ENCODE data around the gene TBC1D32.
"Not testable (repeated sequence)": the region's sequence is repeated elsewhere in the genome, so short reads cannot be mapped to it uniquely, and the experiment has no call there.

The TBC1D32 gene, protein sequence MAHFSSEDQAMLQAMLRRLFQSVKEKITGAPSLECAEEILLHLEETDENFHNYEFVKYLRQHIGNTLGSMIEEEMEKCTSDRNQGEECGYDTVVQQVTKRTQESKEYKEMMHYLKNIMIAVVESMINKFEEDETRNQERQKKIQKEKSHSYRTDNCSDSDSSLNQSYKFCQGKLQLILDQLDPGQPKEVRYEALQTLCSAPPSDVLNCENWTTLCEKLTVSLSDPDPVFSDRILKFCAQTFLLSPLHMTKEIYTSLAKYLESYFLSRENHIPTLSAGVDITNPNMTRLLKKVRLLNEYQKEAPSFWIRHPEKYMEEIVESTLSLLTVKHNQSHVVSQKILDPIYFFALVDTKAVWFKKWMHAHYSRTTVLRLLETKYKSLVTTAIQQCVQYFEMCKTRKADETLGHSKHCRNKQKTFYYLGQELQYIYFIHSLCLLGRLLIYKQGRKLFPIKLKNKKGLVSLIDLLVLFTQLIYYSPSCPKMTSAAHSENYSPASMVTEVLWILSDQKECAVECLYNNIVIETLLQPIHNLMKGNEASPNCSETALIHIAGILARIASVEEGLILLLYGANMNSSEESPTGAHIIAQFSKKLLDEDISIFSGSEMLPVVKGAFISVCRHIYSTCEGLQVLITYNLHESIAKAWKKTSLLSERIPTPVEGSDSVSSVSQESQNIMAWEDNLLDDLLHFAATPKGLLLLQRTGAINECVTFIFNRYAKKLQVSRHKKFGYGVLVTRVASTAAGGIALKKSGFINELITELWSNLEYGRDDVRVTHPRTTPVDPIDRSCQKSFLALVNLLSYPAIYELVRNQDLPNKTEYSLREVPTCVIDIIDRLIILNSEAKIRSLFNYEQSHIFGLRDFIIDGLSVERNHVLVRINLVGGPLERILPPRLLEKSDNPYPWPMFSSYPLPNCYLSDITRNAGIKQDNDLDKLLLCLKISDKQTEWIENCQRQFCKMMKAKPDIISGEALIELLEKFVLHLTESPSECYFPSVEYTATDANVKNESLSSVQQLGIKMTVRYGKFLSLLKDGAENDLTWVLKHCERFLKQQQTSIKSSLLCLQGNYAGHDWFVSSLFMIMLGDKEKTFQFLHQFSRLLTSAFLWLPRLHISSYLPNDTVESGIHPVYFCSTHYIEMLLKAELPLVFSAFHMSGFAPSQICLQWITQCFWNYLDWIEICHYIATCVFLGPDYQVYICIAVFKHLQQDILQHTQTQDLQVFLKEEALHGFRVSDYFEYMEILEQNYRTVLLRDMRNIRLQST

DNA sequence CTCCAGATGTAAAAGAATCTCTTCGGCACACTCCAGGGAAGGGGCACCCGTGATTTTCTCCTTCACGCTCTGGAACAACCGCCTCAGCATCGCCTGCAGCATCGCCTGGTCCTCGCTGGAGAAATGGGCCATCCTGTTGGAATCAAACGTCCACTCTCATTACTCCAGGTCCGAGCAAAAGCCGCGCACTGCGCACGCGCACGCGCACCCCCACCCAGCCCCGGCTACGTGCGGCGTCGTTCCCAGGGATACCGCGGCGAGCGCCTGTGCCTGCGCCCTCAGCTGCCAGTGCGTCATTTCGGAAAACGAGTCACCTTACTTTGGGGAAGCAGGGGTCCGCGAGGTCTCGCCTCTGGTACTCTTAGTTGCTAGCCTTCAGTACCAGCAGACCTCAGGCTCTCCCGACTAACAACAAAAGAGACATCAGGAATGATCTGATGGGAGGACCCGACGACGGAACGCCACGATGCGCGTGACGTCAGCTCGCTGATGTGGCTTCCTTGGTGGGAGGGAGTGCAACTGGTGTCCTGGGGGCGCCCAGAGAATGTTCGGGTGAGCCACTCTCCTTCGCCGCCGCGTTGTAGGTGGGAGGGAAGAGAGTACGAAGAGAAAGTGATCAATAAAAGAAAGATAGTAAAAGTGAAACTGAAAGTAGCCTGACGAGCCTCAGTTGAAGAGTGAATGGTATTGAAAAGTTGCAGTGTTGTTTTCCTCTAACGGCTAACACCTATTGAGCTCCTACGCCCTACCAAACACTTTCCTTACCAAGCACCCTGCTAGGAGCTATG lies at the start of gene TBC1D32:
Gene TBC1D32, minus strand, starts transcription at position 182 of the 788 bp plus-strand sequence. Its CDS starts 50 bp downstream, at position 132.
- peak; percentile 77 for DNase-seq

DNA sequence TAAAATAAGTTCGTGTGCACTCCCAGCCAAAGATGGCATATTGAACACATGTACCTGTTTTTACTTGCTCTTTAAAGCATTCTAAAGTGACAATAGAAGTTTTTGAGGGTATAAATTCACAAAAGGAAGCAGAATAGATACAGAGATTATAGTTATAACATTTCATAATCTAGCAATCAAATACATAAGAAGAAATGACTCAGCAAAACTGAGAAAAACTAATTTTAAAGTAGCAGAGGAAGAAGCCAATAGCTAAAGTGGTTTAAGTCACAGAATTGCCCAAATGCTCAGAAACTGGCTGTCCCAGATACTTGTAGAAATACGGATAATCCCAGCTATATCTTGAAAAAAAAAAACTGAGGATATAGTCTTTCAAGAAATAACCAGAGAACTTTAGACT lies 49.2 kb upstream of the TBC1D32 start:
- DNase-seq: no peak

DNA sequence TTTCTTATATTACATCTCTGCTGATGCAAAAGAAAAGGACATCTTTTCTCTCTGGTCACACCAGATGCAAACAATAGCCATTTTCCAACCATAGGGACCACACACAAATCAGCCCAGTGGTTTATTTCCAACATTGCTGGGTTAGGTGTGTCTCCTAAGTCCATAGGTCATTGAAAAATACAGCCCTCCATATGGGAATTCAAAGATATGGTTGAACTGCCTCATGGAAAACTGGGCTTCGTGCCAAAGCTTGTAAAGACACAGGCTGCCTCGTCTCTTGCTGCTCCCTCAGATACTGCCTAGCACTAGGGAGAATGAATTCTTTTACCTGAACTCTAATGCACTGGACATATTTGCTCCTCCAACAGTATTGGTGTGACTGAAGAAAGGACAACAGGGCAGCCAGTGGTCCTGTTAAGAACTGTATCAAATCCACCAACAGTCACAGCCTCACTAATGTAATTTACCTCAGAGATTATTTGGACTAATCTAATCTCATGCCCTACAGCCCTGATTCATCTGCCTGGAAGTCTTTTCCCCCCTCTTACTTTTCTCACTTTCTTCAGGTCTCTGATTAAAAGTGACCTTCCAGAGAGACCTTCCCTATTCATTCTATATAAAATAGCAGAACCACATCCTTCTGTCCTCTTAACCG lies 48.3 kb upstream of the TBC1D32 start:
- DNase-seq: no peak

DNA sequence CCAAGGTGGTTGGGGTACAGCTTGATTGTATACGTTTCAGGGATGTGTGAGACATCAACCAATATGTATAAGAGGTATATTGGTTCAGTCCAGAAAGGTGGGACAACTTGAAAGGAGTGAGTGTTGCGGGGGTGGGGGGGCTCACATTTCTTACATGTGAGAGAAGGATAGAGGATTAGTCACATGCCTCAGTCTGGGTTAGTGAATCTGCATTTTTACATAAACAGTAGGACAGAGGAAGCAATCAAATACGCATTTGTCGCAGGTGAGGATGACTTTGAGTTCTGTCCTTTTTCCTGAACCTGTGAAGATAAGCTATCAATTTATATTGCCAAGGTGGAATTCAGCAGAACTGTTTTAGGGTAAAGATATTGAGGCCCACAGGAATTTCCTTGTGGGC lies 42.1 kb upstream of the TBC1D32 start:
- no peak for DNase-seq

DNA sequence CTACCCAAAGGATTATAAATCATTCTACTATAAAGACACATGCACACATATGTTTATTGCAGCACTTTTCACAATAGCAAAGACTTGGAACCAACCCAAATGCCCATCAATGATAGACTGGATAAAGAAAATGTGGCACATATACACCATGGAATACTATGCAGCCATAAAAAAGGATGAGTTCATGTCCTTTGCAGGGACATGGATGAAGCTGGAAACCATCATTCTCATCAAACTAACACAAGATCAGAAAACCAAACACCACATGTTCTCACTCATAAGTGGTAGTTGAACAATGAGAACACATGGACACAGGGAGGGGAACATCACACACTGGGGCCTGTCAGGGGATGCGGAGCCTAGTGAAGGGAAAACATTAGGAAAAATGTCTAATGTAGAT lies 39.9 kb upstream of the TBC1D32 start:
- not testable (repeated sequence) for DNase-seq

DNA sequence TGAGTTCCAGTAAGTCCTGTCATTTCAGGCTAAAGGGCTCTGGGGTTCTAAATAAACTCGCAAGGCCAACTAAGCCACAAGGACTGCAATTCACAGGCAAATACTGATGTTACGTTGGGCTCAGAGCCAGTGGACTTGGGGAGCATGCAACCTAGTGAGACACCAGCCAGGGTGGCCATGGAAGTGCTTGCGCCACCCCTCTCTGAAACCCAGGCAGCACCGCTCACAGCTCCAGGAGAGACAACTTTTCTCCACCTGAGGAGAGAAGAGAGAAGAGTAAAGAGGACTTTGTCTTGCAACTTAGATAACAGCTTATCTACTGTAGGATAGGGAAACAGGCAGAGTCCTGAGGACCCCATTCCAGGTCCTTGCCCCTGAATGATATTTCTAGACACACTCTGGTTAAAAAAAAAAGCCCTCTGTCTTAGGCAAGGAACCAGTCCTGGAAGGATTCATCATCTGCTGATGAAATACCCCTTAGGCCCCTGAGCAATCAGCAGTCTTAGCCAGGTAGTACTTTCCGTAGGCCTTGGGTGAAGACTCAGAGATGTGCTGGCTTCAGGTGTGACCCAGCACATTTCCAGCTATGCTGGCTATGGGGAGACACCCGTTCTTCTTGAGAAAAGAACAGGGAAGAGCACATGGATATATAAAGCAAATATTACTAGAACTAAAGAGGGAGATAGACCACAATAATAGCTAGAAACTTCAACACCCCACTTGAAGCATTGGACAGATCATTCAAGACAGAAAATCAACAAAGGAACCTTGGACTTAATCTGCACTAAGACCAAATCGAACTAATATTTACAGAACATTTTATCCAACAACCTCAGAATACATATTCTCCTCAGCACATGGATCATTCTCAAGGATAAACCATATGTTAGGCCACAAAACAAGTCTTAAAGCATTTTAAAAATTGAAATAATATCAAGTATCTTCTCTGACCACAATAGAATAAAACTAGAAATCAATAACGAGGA lies 31.5 kb upstream of the TBC1D32 start:
- no peak for DNase-seq

DNA sequence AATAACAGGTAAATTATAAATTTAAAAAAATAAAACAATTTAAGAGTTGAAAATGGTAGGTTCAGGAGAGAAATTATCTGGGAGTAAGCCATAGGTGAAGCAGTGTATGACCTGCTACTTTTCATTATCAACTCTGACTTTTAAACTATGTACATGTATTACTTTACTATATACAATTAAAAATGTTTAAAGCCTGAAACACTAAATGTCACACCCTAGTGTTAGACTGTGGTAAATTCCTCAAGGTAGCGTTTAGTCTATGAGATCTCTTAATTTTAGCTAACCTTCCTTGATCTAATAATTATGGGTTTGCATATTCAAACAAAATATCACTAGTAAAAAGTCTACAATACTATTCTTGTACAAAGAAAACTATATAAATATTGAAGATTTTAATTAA lies 22.3 kb upstream of the TBC1D32 start:
- DNase-seq: no peak

DNA sequence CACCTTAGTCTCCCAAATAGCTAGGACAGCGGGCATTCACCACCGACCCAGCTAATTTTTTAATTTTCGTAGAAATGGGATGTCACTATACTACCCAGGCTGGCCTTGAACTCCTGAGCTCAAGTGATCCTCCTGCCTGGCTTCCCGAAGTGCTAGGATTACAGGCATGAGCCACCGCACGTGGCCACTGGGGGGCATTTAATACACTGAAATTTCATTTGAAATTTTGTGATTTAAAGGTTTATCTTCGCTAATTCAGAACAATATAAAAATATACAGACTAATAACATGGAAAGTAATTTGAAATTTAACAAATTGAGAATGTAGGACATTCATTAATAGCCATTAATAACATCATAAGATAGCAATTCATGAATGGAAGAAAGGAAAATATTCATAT lies 20.5 kb upstream of the TBC1D32 start:
- no peak for DNase-seq

DNA sequence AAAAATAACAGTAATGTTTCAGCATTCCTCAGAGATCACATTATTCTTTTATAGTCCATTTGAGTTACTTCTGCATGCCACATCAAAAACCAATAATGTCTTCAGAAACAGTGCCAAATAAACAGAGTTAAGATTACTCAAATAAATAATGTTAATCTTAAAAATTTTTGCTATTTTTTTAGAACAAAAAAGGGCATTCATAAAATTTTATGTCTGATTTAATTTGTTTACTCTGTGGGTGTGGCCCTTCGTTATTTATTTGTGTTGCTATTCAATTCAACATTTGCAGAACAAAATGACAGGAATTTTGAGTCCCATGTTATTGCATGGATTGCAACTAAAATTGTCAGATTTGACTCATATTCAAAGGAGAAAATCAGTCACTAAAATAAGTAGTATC lies 18.7 kb upstream of the TBC1D32 start:
- no peak for DNase-seq

DNA sequence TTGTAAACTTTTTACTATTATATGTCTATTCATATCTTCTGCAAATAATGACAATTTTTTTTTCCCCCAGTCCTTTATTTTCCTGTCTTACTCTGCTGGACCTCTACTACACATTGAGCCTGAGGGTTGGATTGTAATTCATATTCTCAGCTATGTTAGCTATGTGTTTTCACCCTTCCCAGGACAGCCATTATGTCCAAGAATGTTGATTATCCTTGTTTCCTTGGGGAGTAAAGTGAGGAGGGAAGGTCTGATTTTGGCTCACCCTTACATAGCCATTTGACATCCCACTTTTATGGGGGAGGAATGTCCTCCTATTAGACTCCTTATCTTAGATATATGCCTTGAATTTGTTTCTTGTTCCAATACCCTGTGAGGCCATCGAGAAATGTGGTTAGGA lies 17.6 kb upstream of the TBC1D32 start:
- DNase-seq: no peak

DNA sequence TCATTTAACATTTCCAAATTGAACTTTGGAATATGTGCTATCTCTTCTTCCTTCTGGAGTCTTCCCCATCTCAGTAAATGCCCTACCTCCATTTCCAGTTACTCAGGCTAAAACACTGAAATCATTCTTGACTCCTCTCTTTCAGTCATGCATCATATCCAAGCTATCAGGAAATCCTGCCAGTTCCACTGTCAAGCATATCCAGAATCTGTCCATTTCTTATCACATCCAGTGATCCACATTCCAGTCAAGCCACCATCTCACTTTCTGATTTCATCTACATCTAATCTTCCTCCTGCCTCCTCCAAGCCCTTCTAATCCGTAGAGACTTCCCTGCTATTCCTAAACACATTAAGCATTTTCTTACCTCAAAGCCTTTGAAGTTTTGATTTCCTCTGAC lies 15.3 kb upstream of the TBC1D32 start:
- no peak for DNase-seq

DNA sequence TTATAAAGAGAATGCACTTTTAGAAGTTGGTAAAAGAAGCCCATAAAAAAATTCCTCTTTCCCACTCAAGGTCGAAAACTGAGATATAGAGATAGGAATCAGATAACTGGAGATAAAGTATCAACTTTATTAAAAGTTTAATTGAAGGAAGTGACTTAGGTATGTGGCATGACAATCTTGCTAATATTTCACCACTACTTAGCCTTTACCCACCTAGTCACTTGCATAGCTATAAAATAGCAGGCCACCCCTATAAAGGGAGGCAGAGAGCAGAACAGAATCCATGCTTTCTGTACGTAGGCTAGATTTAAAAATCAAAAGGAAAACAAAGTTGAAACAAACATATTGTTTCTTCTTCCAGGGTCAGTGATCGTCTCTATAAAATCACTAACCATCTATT lies 13.2 kb upstream of the TBC1D32 start:
- DNase-seq: no peak

DNA sequence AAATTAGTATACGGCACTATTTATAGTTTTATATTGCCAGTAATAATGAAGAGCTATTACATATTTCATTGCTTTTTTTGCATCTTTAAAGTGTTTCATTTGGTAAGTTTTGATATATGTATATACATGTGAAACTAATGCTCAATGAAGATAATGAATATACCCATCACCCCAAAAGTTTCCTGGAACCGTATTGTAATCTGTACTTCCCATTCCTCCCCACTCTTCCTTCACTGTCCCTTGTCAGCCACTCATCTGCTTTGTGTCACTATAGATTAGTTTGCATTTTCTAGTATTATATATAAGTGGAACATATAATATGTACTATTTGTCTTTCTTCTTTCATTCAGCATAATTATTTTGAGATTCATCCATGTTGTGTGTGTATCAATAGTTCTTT lies 10.3 kb upstream of the TBC1D32 start:
- DNase-seq: no peak

DNA sequence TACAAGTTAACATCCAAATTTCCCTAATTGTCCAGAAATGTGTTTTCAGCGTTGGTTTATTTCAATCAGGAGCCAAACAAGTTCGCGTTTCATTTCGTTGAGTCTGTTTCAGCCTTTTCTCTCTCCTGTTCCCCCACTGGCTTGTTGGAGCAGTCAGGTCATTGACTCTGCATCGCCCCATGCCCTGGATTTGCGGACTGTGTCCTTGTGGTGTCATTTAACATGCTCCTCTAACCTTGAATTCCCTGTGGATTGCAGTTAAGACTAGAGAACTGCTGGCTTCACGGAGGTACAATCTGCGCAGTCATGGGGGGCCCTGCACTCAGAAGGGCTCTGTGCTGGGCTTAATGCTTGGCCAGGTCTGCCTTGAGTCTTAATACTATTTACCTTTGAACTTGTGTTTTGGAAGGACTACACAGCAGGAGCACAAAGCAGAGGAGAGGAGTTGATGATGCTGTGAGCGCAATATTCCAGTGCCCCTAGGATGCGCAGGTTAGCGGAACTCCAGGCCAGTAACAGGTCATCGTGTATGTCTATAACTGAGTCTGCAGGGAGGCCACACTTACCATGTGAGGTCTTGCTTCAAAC lies 5.5 kb upstream of the TBC1D32 start:
- no peak for DNase-seq

DNA sequence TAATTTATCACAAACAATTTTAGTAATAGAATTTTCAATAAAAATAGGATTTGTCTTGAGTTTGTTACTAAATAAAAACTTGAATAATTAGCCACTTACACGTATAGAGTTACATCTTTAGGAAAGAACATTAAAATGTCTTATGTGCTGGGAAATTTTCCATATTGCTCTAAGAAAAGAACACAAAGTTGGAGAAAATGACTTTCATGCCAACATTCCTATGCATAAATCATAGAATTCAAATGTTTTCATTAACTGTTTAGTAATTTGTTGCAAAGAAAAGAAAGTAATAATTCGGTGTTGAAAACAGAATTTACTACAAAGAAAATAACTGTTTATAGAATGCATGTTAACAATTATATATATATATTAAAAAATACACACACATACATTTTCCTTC lies 4.7 kb upstream of the TBC1D32 start:
- DNase-seq: no peak

DNA sequence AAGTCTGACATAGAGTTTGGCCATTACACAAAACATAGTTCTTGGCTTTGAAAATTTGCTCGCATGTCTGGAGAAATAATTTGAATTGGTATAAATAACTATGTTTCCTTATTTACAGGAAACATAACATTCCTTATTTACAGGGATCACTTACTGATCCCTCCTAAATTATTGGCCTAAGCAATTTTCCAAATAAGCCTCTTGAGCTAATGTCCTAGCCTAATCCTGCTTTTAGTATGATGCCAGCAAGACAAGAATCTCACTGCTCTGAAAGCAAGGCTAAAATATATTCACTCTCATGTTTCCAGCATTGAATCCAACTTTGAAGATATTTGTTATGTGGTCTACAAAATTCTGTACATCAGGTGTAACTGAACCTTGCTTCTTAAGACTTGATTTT lies 4.1 kb upstream of the TBC1D32 start:
- no peak for DNase-seq

DNA sequence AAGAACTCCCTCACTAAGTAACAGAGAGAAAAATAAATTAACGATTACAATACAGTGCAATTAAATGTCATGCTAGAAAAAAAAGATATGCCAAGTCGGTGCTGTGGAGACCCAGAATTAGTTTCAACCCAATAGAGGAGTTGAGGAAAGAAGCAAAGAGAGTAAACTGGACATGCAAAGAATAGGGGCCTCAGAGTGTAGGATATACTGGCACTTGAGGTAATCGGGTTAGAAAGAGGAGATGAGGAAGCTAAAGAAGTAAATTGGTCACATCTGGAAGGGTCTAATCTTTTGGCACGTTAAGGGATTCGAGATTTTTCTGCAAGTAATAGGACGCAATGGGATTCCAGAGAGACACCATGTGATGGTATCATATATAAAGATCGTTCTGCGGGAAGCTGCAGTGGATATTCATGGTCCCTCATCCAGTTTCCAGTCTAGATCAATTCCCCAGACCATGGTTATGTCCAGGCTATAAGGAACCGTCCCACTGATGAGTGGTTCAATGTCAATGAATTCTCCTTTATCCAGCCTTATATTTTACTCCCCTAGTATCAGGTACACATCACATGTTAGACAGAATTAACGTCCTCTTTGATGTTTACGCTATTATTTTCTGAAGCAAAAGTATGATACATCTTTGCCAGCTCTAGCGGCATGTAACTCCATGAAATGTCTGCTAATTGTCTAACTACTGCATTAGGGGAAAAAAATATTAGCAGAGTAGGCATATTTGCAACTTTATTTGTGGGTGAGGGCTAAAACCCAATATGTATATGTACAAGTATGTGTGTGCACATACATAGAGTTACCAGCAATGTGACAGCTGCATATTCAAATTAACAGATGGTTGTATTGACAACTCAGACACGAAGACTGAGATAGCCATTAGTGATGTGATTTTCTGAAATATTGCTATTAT lies 1.1 kb upstream of the TBC1D32 start:
- no peak for DNase-seq

DNA sequence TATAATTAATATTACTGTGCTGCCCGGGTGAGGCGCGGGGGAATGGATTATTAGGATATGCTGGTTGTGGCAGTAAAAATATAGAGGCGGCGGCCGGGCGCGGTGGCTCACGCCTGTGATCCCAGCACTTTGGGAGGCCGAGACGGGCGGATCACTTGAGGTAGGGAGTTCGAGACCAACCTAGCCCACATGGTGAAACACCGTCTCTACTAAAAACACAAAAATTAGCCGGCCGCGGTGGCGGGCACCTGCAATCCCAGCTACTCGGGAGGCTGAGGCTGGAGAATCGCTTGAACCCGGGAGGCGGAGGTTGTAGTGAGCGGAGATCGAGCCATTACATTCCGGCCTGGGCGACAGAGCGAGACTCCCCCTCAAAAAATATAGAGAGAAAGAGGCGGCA lies 586 bp downstream of the TBC1D32 start:
- DNase-seq: not testable (repeated sequence)

DNA sequence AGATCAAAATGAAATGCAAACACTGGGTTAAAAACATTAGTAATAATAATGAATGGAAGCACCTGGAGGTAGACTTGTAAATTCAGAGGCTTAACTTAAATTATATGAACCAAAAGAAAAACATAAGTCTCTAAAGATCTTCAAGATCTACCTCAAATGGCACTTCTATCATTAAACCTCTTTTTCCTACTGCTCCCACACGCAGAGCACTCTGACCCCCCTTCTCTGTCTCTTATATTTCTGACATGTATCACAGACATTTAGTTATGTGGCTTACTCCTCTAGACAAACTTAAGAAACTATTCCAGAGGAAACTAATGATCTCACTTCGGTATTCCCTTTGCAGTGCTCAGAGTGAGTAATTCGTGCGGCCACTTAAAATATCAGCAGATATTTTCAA lies 1.1 kb downstream of the TBC1D32 start:
- DNase-seq: no peak
